Activated naive CD8-positive, alpha-beta T cell treated with anti-CD3 and anti-CD28 coated beads for 36 hours (primary cell): Measurements from ENCODE around the gene CEACAM5. TPM values are rescaled to one million over a fixed set of nuclear protein-coding genes. Genes with fewer than 3 reads are reported as not detected.

ENCODE experiments used
- DNase-seq: peaks from one replicate; pipeline ENCODE4 v3.0.0; 2021
- H3K27ac Mint-ChIP-seq: one replicate; pipeline ENCODE4 v1.8.0; 2022; ENCODE audit warnings: mild to moderate bottlenecking, moderate library complexity, mixed read lengths
- H3K27me3 Mint-ChIP-seq: one replicate; pipeline ENCODE4 v1.8.0; 2022; ENCODE audit warnings: mild to moderate bottlenecking, mixed read lengths
- H3K36me3 Mint-ChIP-seq: one replicate; pipeline ENCODE4 v1.8.0; 2021; ENCODE audit warnings: mild to moderate bottlenecking, mixed read lengths
- H3K4me1 Mint-ChIP-seq: one replicate; pipeline ENCODE4 v1.8.0; 2021; ENCODE audit warnings: mixed read lengths
- H3K4me3 Mint-ChIP-seq: one replicate; pipeline ENCODE4 v1.8.0; 2022; ENCODE audit warnings: mild to moderate bottlenecking, moderate library complexity, mixed read lengths
- H3K9me3 Mint-ChIP-seq: one replicate; pipeline ENCODE4 v1.8.0; 2022; ENCODE audit warnings: mixed read lengths
- total RNA-seq, 2 experiments: library from RNA; stranded (reverse); gene quantifications; one replicate each; pipeline ENCODE4 v1.2.3, GENCODE V29; 2021

CEACAM5 gene
- total RNA-seq, 2 experiments from 2014 or later: not detected

DNA sequence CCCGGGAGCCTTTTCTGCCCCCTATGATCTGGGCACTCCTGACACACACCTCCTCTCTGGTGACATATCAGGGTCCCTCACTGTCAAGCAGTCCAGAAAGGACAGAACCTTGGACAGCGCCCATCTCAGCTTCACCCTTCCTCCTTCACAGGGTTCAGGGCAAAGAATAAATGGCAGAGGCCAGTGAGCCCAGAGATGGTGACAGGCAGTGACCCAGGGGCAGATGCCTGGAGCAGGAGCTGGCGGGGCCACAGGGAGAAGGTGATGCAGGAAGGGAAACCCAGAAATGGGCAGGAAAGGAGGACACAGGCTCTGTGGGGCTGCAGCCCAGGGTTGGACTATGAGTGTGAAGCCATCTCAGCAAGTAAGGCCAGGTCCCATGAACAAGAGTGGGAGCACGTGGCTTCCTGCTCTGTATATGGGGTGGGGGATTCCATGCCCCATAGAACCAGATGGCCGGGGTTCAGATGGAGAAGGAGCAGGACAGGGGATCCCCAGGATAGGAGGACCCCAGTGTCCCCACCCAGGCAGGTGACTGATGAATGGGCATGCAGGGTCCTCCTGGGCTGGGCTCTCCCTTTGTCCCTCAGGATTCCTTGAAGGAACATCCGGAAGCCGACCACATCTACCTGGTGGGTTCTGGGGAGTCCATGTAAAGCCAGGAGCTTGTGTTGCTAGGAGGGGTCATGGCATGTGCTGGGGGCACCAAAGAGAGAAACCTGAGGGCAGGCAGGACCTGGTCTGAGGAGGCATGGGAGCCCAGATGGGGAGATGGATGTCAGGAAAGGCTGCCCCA is 11.8 kb upstream of the CEACAM5 start:
- no peaks in the 10 kb centered on the region for H3K36me3 Mint-ChIP-seq
- H3K4me1 Mint-ChIP-seq: no peaks in the 10 kb centered on the region
- no peak overlapping the region for H3K4me3 Mint-ChIP-seq
- no peak overlapping the region for H3K27ac Mint-ChIP-seq
- H3K9me3 Mint-ChIP-seq: no peaks in the 10 kb centered on the region
- H3K27me3 Mint-ChIP-seq: peaks cover 28% of the 10 kb centered on the region
- DNase-seq: no peak

DNA sequence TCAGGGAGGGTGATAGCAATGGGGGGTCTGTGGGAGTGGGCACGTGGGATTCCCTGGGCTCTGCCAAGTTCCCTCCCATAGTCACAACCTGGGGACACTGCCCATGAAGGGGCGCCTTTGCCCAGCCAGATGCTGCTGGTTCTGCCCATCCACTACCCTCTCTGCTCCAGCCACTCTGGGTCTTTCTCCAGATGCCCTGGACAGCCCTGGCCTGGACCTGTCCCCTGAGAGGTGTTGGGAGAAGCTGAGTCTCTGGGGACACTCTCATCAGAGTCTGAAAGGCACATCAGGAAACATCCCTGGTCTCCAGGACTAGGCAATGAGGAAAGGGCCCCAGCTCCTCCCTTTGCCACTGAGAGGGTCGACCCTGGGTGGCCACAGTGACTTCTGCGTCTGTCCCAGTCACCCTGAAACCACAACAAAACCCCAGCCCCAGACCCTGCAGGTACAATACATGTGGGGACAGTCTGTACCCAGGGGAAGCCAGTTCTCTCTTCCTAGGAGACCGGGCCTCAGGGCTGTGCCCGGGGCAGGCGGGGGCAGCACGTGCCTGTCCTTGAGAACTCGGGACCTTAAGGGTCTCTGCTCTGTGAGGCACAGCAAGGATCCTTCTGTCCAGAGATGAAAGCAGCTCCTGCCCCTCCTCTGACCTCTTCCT is 11.1 kb upstream of the CEACAM5 start:
- Mint-ChIP-seq H3K4me3 (no peak overlapping the region), H3K27ac (no peak overlapping the region), H3K36me3 (no peaks in the 10 kb centered on the region), H3K27me3 (peaks cover 24% of the 10 kb centered on the region), H3K9me3 (no peaks in the 10 kb centered on the region), H3K4me1 (no peaks in the 10 kb centered on the region)
- no peak for DNase-seq

DNA sequence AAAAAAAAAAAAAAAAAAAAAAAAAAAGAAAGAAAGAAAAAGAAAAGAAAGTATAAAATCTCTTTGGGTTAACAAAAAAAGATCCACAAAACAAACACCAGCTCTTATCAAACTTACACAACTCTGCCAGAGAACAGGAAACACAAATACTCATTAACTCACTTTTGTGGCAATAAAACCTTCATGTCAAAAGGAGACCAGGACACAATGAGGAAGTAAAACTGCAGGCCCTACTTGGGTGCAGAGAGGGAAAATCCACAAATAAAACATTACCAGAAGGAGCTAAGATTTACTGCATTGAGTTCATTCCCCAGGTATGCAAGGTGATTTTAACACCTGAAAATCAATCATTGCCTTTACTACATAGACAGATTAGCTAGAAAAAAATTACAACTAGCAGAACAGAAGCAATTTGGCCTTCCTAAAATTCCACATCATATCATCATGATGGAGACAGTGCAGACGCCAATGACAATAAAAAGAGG is 9.6 kb upstream of the CEACAM5 start:
- H3K4me1 Mint-ChIP-seq: no peaks in the 10 kb centered on the region
- H3K36me3 Mint-ChIP-seq: no peaks in the 10 kb centered on the region
- no peaks in the 10 kb centered on the region for H3K9me3 Mint-ChIP-seq
- H3K4me3 Mint-ChIP-seq: no peak overlapping the region
- no peak for DNase-seq
- peaks cover 17% of the 10 kb centered on the region for H3K27me3 Mint-ChIP-seq
- no peak overlapping the region for H3K27ac Mint-ChIP-seq

DNA sequence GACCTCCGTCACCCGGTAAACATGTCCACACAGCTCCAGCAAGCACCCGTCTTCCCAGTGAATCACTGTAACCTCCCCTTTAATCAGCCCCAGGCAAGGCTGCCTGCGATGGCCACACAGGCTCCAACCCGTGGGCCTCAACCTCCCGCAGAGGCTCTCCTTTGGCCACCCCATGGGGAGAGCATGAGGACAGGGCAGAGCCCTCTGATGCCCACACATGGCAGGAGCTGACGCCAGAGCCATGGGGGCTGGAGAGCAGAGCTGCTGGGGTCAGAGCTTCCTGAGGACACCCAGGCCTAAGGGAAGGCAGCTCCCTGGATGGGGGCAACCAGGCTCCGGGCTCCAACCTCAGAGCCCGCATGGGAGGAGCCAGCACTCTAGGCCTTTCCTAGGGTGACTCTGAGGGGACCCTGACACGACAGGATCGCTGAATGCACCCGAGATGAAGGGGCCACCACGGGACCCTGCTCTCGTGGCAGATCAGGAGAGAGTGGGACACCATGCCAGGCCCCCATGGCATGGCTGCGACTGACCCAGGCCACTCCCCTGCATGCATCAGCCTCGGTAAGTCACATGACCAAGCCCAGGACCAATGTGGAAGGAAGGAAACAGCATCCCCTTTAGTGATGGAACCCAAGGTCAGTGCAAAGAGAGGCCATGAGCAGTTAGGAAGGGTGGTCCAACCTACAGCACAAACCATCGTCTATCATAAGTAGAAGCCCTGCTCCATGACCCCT is 9.0 kb upstream of the CEACAM5 start:
- Mint-ChIP-seq H3K4me1 (no peaks in the 10 kb centered on the region), H3K27ac (no peak overlapping the region), H3K27me3 (peaks cover 23% of the 10 kb centered on the region), H3K4me3 (no peak overlapping the region), H3K36me3 (no peaks in the 10 kb centered on the region), H3K9me3 (no peaks in the 10 kb centered on the region)
- DNase-seq: no peak

DNA sequence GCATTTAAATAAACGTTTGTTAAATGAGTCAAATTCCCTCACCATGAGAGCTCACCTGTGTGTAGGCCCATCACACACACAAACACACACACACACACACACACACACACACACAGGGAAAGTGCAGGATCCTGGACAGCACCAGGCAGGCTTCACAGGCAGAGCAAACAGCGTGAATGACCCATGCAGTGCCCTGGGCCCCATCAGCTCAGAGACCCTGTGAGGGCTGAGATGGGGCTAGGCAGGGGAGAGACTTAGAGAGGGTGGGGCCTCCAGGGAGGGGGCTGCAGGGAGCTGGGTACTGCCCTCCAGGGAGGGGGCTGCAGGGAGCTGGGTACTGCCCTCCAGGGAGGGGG is 8.5 kb upstream of the CEACAM5 start:
- Mint-ChIP-seq H3K4me1 (no peaks in the 10 kb centered on the region), H3K9me3 (no peaks in the 10 kb centered on the region), H3K27ac (no peak overlapping the region), H3K27me3 (peaks cover 28% of the 10 kb centered on the region), H3K4me3 (no peak overlapping the region), H3K36me3 (no peaks in the 10 kb centered on the region)
- DNase-seq: no peak

DNA sequence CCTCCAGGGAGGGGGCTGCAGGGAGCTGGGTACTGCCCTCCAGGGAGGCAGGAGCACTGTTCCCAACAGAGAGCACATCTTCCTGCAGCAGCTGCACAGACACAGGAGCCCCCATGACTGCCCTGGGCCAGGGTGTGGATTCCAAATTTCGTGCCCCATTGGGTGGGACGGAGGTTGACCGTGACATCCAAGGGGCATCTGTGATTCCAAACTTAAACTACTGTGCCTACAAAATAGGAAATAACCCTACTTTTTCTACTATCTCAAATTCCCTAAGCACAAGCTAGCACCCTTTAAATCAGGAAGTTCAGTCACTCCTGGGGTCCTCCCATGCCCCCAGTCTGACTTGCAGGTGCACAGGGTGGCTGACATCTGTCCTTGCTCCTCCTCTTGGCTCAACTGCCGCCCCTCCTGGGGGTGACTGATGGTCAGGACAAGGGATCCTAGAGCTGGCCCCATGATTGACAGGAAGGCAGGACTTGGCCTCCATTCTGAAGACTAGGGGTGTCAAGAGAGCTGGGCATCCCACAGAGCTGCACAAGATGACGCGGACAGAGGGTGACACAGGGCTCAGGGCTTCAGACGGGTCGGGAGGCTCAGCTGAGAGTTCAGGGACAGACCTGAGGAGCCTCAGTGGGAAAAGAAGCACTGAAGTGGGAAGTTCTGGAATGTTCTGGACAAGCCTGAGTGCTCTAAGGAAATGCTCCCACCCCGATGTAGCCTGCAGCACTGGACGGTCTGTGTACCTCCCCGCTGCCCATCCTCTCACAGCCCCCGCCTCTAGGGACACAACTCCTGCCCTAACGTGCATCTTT is 7.8 kb upstream of the CEACAM5 start:
- no peaks in the 10 kb centered on the region for H3K36me3 Mint-ChIP-seq
- peaks cover 33% of the 10 kb centered on the region for H3K27me3 Mint-ChIP-seq
- no peaks in the 10 kb centered on the region for H3K9me3 Mint-ChIP-seq
- no peak for DNase-seq
- no peak overlapping the region for H3K4me3 Mint-ChIP-seq
- no peak overlapping the region for H3K27ac Mint-ChIP-seq
- H3K4me1 Mint-ChIP-seq: no peaks in the 10 kb centered on the region

DNA sequence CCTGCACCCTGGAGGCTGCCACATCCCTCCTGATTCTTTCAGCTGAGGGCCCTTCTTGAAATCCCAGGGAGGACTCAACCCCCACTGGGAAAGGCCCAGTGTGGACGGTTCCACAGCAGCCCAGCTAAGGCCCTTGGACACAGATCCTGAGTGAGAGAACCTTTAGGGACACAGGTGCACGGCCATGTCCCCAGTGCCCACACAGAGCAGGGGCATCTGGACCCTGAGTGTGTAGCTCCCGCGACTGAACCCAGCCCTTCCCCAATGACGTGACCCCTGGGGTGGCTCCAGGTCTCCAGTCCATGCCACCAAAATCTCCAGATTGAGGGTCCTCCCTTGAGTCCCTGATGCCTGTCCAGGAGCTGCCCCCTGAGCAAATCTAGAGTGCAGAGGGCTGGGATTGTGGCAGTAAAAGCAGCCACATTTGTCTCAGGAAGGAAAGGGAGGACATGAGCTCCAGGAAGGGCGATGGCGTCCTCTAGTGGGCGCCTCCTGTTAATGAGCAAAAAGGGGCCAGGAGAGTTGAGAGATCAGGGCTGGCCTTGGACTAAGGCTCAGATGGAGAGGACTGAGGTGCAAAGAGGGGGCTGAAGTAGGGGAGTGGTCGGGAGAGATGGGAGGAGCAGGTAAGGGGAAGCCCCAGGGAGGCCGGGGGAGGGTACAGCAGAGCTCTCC is 6.9 kb upstream of the CEACAM5 start:
- no peak overlapping the region for H3K27ac Mint-ChIP-seq
- DNase-seq: peak; percentile 17
- no peaks in the 10 kb centered on the region for H3K36me3 Mint-ChIP-seq
- H3K27me3 Mint-ChIP-seq: peaks cover 36% of the 10 kb centered on the region
- no peaks in the 10 kb centered on the region for H3K4me1 Mint-ChIP-seq
- H3K4me3 Mint-ChIP-seq: no peak overlapping the region
- no peaks in the 10 kb centered on the region for H3K9me3 Mint-ChIP-seq

DNA sequence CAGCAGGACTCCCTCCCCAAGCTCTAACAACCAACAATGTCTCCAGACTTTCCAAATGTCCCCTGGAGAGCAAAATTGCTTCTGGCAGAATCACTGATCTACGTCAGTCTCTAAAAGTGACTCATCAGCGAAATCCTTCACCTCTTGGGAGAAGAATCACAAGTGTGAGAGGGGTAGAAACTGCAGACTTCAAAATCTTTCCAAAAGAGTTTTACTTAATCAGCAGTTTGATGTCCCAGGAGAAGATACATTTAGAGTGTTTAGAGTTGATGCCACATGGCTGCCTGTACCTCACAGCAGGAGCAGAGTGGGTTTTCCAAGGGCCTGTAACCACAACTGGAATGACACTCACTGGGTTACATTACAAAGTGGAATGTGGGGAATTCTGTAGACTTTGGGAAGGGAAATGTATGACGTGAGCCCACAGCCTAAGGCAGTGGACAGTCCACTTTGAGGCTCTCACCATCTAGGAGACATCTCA is 6.2 kb upstream of the CEACAM5 start:
- no peak for DNase-seq
- Mint-ChIP-seq H3K27me3 (peaks cover 42% of the 10 kb centered on the region), H3K4me3 (no peak overlapping the region), H3K27ac (no peak overlapping the region), H3K36me3 (no peaks in the 10 kb centered on the region), H3K4me1 (peaks cover 5% of the 10 kb centered on the region), H3K9me3 (no peaks in the 10 kb centered on the region)

DNA sequence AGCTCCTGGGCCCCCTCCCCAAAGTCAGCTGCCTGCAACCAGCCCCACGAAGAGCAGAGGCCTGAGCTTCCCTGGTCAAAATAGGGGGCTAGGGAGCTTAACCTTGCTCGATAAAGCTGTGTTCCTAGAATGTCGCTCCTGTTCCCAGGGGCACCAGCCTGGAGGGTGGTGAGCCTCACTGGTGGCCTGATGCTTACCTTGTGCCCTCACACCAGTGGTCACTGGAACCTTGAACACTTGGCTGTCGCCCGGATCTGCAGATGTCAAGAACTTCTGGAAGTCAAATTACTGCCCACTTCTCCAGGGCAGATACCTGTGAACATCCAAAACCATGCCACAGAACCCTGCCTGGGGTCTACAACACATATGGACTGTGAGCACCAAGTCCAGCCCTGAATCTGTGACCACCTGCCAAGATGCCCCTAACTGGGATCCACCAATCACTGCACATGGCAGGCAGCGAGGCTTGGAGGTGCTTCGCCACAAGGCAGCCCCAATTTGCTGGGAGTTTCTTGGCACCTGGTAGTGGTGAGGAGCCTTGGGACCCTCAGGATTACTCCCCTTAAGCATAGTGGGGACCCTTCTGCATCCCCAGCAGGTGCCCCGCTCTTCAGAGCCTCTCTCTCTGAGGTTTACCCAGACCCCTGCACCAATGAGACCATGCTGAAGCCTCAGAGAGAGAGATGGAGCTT is 4.7 kb upstream of the CEACAM5 start:
- H3K27me3 Mint-ChIP-seq: peaks cover 56% of the 10 kb centered on the region
- DNase-seq: no peak
- peaks cover 5% of the 10 kb centered on the region for H3K4me1 Mint-ChIP-seq
- no peak overlapping the region for H3K4me3 Mint-ChIP-seq
- no peaks in the 10 kb centered on the region for H3K9me3 Mint-ChIP-seq
- no peak overlapping the region for H3K27ac Mint-ChIP-seq
- no peaks in the 10 kb centered on the region for H3K36me3 Mint-ChIP-seq

DNA sequence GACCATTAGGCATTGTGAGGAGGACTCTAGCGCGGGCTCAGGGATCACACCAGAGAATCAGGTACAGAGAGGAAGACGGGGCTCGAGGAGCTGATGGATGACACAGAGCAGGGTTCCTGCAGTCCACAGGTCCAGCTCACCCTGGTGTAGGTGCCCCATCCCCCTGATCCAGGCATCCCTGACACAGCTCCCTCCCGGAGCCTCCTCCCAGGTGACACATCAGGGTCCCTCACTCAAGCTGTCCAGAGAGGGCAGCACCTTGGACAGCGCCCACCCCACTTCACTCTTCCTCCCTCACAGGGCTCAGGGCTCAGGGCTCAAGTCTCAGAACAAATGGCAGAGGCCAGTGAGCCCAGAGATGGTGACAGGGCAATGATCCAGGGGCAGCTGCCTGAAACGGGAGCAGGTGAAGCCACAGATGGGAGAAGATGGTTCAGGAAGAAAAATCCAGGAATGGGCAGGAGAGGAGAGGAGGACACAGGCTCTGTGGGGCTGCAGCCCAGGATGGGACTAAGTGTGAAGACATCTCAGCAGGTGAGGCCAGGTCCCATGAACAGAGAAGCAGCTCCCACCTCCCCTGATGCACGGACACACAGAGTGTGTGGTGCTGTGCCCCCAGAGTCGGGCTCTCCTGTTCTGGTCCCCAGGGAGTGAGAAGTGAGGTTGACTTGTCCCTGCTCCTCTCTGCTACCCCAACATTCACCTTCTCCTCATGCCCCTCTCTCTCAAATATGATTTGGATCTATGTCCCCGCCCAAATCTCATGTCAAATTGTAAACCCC is 2.8 kb upstream of the CEACAM5 start:
- H3K27ac Mint-ChIP-seq: no peak overlapping the region
- H3K36me3 Mint-ChIP-seq: no peaks in the 10 kb centered on the region
- DNase-seq: peak; percentile 26
- H3K4me3 Mint-ChIP-seq: no peak overlapping the region
- peaks cover 60% of the 10 kb centered on the region for H3K27me3 Mint-ChIP-seq
- peaks cover 5% of the 10 kb centered on the region for H3K4me1 Mint-ChIP-seq
- no peaks in the 10 kb centered on the region for H3K9me3 Mint-ChIP-seq

DNA sequence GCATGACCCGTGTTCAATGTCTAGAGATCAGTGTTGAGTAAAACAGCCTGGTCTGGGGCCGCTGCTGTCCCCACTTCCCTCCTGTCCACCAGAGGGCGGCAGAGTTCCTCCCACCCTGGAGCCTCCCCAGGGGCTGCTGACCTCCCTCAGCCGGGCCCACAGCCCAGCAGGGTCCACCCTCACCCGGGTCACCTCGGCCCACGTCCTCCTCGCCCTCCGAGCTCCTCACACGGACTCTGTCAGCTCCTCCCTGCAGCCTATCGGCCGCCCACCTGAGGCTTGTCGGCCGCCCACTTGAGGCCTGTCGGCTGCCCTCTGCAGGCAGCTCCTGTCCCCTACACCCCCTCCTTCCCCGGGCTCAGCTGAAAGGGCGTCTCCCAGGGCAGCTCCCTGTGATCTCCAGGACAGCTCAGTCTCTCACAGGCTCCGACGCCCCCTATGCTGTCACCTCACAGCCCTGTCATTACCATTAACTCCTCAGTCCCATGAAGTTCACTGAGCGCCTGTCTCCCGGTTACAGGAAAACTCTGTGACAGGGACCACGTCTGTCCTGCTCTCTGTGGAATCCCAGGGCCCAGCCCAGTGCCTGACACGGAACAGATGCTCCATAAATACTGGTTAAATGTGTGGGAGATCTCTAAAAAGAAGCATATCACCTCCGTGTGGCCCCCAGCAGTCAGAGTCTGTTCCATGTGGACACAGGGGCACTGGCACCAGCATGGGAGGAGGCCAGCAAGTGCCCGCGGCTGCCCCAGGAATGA is 1.5 kb upstream of the CEACAM5 start:
- peaks cover 64% of the 10 kb centered on the region for H3K27me3 Mint-ChIP-seq
- H3K27ac Mint-ChIP-seq: no peak overlapping the region
- H3K4me3 Mint-ChIP-seq: peak overlapping the region; percentile 61

DNA sequence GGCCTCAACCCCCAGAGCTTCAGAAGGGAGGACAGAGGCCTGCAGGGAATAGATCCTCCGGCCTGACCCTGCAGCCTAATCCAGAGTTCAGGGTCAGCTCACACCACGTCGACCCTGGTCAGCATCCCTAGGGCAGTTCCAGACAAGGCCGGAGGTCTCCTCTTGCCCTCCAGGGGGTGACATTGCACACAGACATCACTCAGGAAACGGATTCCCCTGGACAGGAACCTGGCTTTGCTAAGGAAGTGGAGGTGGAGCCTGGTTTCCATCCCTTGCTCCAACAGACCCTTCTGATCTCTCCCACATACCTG is 969 bp upstream of the CEACAM5 start:
- Mint-ChIP-seq H3K36me3 (no peaks in the 10 kb centered on the region), H3K4me1 (peaks cover 6% of the 10 kb centered on the region), H3K27me3 (peaks cover 67% of the 10 kb centered on the region), H3K4me3 (no peak overlapping the region), H3K27ac (no peak overlapping the region), H3K9me3 (no peaks in the 10 kb centered on the region)
- DNase-seq: no peak

More for the DNA sequence above, 1.5 kb upstream of the CEACAM5 start:
- no peaks in the 10 kb centered on the region for H3K9me3 Mint-ChIP-seq
- DNase-seq: peak; percentile 75
- no peaks in the 10 kb centered on the region for H3K36me3 Mint-ChIP-seq
- H3K4me1 Mint-ChIP-seq: peaks cover 5% of the 10 kb centered on the region
